HG02588 (cell line): Measurements from ENCODE around the gene IQUB.
"Not testable (repeated sequence)": the region's sequence is repeated elsewhere in the genome, so short reads cannot be mapped to it uniquely, and the experiment has no call there.

Source experiments
- ATAC-seq: cut with Tn5 transposase; IDR thresholded peaks from one replicate; pipeline ENCODE4 v1.9.1; 2021; ENCODE audit warnings: mild to moderate bottlenecking, moderate library complexity; ENCODE audit not compliant: unreplicated experiment

The IQUB gene

DNA sequence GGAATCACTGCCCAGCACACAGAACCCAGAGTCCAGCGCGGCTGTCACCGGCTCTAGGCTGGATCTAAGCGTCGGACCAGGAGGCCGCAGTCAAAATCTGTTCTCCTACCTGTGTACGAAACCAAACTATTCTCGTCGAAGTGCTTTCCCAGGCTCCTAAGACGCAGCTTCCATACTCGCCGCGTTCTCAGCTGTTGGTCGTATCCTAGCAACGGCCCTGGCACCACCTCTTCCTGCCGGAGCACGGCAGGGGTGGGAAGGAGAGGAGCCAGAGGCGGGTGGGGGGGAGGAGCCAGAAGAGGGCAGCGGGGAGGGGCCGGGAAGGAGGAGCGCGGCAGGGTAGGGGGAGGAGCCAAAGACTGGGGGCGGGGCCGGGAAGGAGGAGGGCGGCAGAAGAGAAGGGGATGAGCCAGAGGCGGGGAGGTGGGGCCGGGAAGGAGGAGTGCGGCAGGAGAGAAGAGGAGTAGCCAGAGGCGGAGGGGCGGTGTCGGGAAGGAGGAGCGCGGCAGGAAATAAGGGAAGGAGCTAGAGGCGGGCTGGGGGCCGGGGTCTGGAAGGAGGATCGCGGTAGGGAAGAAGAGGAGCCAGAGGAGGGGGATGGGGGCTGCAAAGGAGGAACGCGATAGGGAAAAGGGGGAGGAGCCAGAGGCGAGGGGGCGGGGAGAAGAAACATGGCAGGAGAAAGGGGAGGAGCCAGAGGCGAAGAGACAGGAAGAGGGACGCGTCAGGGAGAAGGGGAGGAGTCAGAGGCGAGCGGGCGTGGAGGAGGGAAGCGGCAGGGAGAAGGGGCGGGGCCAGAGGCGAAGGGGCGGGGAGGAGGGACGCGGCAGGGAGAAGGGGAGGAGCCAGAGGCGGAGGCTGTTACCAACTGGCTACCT is at the start of gene IQUB:
Gene IQUB (minus strand): TSS at position 213 of the 878 bp plus-strand sequence. CDS start 22,255 bp downstream, outside the sequence.
- ATAC-seq: peak; percentile 78

DNA sequence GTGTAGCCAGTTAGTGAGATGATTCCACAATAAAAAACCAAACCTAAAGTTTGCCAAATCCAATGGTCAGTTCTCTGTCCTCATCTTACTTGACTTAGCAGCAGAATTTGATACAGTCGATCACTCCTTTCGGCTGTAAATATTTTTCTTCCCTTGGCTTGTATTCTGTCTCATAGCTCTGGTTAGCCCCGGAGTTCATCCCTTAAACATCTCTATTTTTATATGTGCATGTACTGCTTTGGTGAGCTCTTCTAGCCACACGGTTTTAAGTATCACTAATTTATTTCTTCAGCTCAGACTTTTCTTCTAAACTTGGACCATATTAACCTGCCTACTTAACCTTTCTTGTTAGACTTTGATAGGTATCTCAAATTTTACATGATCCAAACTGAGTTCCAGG is 49.4 kb upstream of the IQUB start:
- ATAC-seq: no peak

DNA sequence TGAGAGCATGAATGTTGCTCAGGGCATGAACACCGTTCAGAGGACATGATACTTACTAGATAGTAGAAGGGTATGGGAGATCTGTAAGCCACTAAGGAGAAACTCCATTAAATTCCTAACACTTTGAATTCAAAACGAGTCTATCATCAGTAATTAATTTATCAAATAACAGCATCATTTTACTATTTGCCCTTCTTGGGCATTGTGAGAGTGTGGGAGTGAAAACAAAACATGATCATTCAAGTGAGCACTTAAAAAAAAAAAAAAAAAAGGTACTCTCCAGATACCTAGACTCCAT is 46.7 kb upstream of the IQUB start:
- no peak for ATAC-seq

DNA sequence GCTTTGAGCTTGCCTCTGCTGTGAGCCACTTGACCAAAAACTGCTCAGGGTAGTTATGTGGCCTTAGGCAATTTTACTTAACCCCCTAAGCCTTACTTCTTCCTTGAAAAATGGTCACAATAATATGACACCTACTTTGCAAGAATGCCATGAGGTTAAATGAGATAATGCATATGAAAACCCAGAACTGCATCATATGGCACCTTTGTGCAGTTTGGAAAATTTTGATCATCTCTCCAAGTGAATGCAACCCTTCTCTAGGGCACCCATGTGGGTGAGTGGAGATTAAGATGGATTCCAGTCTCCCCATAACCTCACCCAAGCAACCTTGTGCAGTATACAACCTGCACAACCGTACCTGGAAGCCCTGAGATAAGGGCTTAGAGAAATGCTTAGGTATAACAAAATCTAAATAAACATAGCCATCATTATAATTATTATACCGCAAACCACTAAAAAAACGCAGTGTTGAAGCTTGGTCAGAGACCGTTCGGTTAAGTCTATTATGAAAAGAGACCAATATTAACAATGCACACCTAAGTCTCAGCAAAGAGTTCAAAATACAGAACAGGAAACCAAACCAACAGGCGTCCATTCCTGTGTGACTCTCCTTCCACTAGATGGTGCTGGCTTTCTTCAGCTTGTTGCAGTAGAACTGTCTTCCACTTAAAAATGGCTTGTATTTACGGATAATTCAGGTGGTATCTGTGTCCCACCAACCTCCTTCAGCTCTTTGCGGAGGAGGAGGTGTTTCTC is 46.2 kb upstream of the IQUB start:
- no peak for ATAC-seq

DNA sequence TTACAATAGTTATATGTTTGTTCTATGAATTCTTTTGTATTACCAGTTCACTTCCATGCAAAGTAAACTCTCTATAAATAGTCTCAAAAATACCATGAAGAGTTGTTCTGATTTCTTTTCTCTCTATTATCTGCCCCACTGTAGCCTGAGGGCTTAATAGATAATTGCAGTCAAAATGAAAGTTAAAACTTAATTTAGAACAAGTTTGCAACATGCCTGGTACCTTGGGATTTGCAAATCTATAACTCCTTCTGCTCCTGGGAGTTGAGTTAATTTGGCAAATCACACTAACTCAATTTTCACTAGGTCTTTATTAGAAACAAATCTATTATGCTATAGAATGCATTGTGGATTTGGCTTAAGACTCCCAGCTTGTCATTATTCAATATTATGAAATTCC is 45.0 kb upstream of the IQUB start:
- no peak for ATAC-seq

DNA sequence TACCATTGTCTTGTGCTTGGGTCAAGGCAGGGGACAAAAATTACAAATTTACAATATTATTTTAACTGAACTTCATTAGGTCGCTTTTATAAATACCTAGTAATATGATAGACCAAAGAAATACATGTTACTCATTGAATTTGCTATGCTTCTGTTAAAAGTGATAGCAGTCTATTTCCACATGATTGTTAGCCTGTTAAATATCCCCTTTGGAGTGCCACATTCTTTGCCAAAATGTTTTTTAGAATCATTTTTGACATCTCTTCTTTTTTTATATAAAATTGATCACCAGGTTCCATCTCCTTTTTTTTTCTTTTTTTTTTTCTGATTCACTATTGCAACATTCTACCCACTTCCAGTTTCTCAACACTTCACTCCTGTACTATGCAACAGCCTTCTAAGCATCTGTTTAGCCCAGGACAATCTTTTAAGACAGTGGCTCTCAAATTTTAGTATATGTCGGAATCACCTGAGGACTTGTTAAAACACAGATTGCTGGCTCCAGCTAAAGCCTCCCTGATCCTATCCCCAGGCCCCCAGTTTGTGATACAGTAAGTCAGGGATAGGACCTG is 39.6 kb upstream of the IQUB start:
- no peak for ATAC-seq

DNA sequence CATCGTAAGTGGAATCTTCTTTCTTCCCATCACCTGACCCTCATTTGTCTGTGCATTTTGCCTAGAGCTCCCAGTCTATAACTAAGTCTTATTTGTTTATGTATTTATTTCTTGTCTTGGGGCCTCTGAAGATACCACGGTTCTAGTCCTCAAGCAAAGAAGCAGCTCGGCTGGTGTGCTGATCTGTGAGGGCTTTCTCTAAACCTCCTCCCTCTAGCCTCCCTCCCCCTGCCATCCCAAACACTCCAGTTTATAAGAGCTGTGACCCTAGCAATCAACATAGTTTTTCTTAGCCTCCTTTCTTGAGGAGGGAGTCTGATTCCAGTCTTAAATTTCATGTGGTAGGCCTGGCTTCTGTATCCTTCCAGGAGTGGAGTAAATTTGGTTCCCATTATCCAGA is 38.9 kb upstream of the IQUB start:
- ATAC-seq: no peak

DNA sequence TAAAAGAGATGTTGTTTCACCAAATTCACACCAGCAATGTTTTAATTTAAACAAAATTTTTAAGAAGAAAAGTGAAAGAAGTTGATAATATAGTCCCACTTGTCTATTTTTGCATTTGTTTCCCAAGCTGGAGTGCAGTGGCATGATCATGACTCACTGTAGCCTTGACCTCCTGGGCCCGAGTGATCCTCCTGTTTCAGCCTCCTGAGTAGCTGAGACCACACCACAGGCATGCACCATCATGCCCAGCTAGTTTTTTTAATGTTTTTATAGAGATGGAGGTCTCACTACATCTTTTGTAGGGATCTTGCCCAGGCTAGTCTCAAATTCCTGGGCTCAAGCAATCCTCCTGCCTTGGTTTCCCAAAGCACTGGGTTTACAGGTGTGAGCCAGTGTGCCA is 37.3 kb upstream of the IQUB start:
- no peak for ATAC-seq

DNA sequence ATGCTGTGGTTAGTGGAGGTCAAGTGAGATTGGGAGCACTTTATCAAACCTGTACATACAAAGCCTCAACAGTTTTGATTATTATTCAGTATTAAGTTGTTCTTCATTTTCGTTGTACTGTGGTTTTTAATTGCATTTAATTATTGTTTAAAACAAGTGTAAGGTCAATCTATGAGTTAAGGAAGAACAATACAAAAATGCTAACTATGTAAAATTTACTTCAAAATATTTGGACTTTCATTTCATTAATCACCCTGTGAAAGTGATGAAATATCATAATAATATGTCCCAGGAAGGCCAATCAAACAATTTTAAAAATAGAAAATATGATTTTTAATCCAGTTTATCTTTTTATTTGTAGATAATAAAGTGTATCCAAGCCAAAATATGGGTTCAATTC is 36.8 kb upstream of the IQUB start:
- no peak for ATAC-seq

DNA sequence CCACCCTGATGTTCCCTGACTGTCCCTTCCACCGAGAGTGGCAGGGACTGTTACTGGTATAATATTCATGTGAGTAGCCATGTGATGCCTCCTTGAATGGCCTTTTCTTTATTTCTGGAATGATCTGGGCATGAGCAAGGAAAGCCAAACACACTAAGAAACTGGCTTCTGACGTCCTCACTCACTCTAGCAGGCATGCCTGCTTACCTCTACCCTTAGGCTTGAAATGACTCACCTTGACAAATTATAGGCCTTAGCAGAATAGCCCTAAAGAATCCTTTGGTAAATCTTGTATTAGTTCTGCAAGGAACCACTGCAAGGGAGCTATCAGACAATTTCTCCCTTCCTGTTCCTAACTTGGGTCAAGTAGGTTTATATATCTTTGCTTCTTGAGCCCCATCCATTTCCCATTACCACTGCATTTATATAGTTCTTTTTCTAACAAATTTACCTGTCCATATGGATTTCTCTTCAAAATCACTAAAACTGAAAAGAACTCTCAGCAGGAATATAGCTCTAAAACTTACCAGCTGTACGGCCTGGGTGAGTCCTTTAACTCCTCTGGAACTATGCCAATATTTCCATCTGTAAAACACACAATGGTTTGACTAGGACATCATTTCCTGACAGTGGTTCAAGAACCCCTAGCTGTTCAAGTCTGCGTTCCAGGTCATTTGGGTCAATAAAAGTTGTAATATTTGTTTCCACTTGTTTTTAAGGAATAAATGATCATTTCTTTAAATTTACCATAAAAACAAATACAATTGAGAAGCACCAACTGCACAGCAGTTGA is 36.2 kb upstream of the IQUB start:
- peak; percentile 60 for ATAC-seq

DNA sequence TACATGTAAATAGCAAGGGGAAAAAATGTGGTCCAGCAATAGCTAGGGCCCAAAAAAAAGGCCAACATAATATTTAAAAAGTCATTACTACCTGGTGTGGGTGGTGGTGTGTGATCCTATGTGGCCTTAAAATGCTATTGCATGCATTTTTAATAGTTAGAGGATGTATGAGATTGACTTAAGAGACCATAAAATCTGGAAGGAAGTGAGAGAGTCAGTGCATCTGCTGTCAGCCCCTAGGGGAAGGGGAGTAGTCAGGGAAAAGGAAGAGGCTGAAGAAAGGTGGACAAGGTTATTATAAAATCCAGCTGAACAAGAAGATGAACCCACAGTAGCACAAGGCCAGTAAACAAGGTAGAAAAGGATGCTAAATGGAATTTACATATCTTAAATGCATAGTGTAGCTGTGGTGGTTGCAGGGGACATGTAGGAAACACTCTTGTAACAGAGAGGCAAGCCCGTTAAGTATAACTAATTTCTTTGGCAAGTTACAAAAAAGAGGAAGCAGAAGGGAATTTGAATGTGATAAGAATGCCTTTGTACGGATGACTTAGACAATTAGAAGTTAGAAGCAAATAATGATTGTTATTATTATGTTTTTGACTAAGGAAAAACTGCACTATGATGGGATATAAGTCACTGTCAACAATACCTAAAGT is 35.1 kb upstream of the IQUB start:
- ATAC-seq: no peak

DNA sequence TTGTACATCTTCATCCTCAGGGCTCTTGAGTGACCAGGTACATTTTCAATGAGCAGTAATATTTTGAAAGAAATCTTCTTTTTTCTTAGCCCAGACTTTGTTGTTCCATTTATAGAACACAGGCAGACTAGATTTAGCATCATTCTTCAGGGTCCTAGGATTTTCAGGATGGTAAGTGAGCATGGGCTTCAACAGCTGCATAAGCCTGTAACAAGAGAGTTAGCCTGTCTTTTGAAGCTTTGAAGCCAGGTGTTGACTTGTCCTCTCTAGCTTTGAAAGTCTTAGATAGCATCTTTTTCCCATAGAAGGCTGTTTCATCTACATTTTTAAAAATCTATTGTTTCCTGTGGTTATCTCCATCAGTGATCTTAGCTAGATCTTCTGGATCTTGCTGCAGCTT is 27.7 kb upstream of the IQUB start:
- no peak for ATAC-seq

DNA sequence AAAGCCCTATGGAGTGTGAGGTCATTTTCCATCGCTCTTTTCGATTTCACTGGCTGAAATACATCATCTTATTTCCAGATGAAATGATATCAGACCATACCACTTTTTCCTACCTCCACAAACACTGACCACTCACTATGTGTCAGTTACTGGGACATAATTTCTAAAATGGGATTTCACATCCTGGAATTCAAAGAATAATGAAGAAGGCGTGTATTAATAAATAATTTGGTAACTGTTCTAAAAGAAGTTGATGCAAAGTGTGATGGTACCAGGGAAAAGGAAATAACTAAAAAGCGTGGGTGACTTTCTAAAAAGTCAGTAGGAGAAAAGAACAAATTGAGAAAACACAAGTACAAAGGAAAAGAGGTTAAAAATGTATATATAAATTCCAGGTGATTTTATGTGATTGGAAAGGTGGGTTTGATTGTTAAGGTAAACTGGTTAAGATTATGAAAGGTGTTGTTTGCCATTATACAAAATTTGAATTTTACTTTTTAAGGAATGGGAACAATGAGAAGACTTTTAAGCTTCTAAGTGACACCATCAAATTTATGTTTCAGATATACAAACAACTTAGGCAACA is 24.0 kb upstream of the IQUB start:
- ATAC-seq: no peak

DNA sequence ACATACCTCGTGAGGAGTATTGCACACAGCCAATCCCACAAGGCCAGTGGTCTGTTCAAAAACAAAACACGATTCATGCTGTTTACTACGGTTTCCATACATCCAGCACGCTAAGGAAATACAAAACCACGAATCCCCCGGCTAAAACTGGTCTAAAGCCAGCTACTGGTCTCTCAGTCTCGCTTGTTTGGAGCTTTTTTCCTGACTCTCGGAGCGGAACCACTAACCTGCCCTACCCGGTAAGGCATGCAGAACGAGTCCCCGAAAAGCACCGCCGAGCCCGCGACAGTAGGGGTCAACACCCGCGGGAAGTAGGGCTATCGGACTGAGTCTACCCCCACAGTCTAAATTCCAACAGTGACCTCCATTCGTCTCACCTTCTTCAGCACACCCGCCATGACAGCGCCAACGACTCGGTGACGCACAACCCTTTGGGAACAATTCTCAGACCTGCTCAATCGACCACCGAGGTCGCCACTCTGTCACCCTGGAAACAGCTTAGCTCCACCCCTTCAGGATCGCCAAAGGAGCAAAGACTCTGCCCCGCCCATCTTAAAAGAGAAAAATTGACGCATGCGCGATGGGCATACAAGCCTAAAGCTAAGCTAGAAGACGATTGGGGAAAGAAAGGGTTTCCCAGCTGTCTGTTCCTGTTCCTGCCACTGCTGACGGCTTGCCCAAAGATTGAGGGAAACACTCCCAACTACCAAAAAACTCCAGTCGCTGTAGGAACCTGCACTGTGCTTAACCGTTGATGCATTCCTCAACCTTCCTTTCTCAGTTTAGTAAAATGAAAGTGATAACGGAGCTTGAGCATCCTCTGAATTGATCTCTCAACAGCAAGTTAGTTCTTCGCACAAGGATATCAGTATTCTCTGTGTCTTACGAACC is 23.2 kb upstream of the IQUB start, which contains the start of gene NDUFA5:
Gene NDUFA5 (minus strand): TSS at position 421 of the 891 bp plus-strand sequence. CDS start 23 bp downstream, at position 398.
- peak; percentile 99 for ATAC-seq

DNA sequence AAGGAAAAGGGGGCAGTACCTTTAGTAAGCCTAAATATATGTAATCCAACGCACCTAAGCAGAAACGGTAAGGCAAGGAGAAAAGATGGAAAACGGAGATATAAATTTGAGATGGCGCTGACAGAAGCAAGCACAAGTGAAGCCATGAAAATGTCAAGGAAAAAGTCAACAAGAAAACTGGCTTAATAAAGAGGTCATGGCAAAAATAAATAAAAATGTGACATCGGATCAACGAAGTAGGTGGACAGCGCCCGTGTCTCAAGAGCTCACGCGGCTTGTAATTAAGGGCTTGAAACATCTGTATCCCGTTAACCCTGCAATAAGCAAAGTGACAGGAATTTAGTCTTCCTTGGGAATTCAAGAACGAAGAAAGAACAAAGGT is 22.6 kb upstream of the IQUB start:
- ATAC-seq: no peak

DNA sequence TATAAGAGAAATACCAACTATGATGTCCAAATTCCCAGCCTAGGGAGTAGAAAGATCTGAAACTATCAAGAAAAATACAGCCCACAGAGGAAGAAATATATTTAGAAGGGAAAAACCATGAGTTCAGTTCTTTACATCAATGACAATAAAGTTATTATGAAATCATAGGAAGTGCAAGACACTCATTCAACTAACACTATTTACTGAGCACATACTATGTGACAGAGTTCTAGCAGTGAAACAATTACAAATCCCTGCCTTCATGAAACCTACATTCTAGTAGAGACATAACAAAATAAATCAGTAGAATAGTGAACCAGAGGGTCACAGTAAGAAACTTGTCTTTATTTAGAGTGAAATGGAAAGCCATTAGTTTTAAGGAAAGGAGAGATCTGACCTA is 21.1 kb upstream of the IQUB start:
- ATAC-seq: no peak

DNA sequence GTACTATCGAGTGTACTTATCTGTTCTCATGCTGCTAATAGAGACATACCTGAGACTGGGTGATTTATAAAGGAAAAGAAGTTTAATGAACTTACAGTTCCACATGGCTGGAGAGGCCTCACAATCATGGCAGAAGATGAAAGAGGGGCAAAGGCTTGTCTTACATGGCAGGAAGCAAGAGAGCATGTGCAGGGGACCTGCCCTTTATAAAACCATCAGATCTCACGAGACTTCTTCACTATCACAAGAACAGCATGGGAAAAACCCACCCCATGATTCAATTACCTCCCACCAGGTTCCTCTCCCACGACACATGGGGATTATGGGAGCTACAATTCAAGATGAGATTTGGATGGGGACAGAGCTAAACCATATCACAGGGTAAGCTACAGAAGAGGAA is 18.8 kb upstream of the IQUB start:
- ATAC-seq: no peak

DNA sequence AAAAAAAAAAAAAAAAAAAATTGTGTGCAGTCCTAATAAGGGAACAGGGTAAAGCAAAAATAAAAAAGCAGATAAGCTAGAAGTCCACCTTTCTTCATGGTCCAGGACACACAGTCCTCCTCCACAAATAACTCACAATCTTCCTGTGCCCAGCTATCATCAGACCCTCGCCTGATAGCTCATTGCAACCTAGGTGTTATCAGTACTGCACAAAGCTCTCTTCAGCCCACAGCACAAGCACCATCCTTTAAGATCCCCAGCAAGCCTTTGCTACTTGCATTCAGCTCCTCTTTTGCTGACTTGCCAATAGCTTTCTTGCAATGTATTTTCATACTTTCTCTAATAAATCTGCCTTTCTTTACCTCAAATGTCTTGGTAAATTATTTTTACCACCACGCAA is 18.2 kb upstream of the IQUB start:
- no peak for ATAC-seq

DNA sequence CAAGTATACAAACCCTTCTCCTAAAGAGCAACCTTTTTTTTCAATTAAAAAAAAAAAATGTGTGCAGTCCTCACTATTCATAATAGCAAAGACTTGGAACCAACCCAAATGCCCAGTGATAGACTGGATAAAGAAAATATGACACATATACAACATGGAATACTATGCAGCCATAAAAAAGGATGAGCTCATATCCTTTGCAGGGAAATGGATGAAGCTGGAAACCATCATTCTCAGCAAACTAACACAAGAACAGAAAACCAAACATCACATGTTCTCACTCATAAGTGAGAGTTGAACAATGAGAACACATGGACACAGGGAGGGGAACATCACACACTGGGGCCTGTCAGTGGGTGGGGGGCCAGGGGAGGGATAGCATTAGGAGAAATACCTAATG is 17.7 kb upstream of the IQUB start:
- not testable (repeated sequence) for ATAC-seq
